Stimulated activated CD4-positive, alpha-beta T cell treated with anti-CD3 and anti-CD28 coated beads, Interleukin-4, amount 100 ng/mL, for 1 hour (primary cell): ENCODE measurements around the gene AKT1S1.
A peak's percentile ranks its signal among the peaks of the same experiment; 100 is the strongest.
"Not testable (repeated sequence)": the region's sequence is repeated elsewhere in the genome, so short reads cannot be mapped to it uniquely, and the experiment has no call there.

Source experiments
- DNase-seq: peaks from one replicate; pipeline ENCODE4 v3.0.0-alpha.2; 2020

The AKT1S1 gene

GRCh38 chr19:49877020-49877878, at the start of gene AKT1S1, which contains the start of gene TBC1D17:
TSS of gene AKT1S1 (minus strand) at chr19:49877355. CDS start at chr19:49873295, 4,060 bp downstream.
TSS of gene TBC1D17 (plus strand) at chr19:49877702. CDS start at chr19:49877724, 22 bp downstream.
- DNase-seq: peak; percentile 96

- DNase-seq: no peak
These were observed 49.4 kb upstream of the AKT1S1 start for GRCh38 chr19:49926515-49926914.

GRCh38 chr19:49925486-49925885, 48.3 kb upstream of the AKT1S1 start:
- no peak for DNase-seq

GRCh38 chr19:49924881-49925210, 47.7 kb upstream of the AKT1S1 start:
- not testable (repeated sequence) for DNase-seq

GRCh38 chr19:49924004-49924880, 47.1 kb upstream of the AKT1S1 start:
- DNase-seq: no peak

GRCh38 chr19:49923055-49924003, 46.2 kb upstream of the AKT1S1 start:
- no peak for DNase-seq

GRCh38 chr19:49921871-49922795, 45.0 kb upstream of the AKT1S1 start:
- no peak for DNase-seq

GRCh38 chr19:49920624-49921363, 43.6 kb upstream of the AKT1S1 start:
- no peak for DNase-seq

GRCh38 chr19:49918089-49918488, 40.9 kb upstream of the AKT1S1 start:
- no peak for DNase-seq

GRCh38 chr19:49916839-49917733, 39.9 kb upstream of the AKT1S1 start:
- DNase-seq: no peak

- DNase-seq: no peak
These were observed 38.1 kb upstream of the AKT1S1 start for GRCh38 chr19:49915271-49915670.

- no peak for DNase-seq
These were observed 36.6 kb upstream of the AKT1S1 start for GRCh38 chr19:49913720-49914119.

GRCh38 chr19:49912965-49913685, 36.0 kb upstream of the AKT1S1 start:
- no peak for DNase-seq

- DNase-seq: peak; percentile 37
These were observed 34.4 kb upstream of the AKT1S1 start for GRCh38 chr19:49911381-49912145.

- no peak for DNase-seq
These were observed 33.0 kb upstream of the AKT1S1 start for GRCh38 chr19:49910179-49910578.

- no peak for DNase-seq
These were observed 31.6 kb upstream of the AKT1S1 start for GRCh38 chr19:49908480-49909420.
